Astrocyte (in vitro differentiated cells and primary cell): ENCODE measurements around the gene KLHL42.

Source experiments
- EZH2 ChIP-seq: IDR thresholded peaks from 2 replicates; pipeline ENCODE4 v1.6.1; 2012; ENCODE audit warnings: mild to moderate bottlenecking, low read length, inconsistent platforms; ENCODE audit not compliant: insufficient read depth
- TF ChIP-seq, protein P1 (sequence below): IDR thresholded peaks from 2 replicates; pipeline ENCODE4 v1.5.1; 2011; ENCODE audit warnings: low read depth, mild to moderate bottlenecking, inconsistent platforms, low read length, moderate library complexity; ENCODE audit not compliant: insufficient read depth

DNA sequence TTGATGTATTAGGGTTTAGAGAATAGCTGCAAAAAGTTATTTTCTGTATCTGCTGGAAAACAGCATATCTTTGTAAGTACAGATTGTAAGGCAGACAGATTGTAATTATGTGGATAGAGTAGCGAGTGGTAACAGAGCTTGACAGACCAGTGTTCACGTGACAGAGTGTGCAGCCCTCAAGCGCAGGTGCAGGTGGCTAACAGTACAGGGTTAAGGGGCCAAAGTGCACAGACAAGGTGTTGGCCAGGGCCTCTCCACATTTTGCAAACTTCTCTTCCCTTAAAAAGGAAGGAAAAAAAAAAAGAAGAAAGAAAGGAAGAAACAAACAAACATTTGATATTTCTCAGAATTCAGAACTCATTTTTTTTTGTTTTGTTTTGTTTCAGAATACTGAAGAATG, 25.2 kb upstream of the KLHL42 start:
- TF ChIP-seq, protein P1, sequence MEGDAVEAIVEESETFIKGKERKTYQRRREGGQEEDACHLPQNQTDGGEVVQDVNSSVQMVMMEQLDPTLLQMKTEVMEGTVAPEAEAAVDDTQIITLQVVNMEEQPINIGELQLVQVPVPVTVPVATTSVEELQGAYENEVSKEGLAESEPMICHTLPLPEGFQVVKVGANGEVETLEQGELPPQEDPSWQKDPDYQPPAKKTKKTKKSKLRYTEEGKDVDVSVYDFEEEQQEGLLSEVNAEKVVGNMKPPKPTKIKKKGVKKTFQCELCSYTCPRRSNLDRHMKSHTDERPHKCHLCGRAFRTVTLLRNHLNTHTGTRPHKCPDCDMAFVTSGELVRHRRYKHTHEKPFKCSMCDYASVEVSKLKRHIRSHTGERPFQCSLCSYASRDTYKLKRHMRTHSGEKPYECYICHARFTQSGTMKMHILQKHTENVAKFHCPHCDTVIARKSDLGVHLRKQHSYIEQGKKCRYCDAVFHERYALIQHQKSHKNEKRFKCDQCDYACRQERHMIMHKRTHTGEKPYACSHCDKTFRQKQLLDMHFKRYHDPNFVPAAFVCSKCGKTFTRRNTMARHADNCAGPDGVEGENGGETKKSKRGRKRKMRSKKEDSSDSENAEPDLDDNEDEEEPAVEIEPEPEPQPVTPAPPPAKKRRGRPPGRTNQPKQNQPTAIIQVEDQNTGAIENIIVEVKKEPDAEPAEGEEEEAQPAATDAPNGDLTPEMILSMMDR: no peak
- TF ChIP-seq EZH2: no peak
